CD4-positive, alpha-beta T cell treated with Interleukin-6 for 4 hours (primary cell): Measurements from ENCODE around the gene FAM107A.
"Not testable (repeated sequence)": the region's sequence is repeated elsewhere in the genome, so short reads cannot be mapped to it uniquely, and the experiment has no call there.

Experiments
- DNase-seq: peaks from one replicate; pipeline ENCODE4 v3.0.0-alpha.2; 2020; ENCODE audit warnings: mixed read lengths

FAM107A gene

GRCh38 chr3:58535531-58536500 is 41.4 kb downstream of the FAM107A start:
- no peak for DNase-seq

DNA sequence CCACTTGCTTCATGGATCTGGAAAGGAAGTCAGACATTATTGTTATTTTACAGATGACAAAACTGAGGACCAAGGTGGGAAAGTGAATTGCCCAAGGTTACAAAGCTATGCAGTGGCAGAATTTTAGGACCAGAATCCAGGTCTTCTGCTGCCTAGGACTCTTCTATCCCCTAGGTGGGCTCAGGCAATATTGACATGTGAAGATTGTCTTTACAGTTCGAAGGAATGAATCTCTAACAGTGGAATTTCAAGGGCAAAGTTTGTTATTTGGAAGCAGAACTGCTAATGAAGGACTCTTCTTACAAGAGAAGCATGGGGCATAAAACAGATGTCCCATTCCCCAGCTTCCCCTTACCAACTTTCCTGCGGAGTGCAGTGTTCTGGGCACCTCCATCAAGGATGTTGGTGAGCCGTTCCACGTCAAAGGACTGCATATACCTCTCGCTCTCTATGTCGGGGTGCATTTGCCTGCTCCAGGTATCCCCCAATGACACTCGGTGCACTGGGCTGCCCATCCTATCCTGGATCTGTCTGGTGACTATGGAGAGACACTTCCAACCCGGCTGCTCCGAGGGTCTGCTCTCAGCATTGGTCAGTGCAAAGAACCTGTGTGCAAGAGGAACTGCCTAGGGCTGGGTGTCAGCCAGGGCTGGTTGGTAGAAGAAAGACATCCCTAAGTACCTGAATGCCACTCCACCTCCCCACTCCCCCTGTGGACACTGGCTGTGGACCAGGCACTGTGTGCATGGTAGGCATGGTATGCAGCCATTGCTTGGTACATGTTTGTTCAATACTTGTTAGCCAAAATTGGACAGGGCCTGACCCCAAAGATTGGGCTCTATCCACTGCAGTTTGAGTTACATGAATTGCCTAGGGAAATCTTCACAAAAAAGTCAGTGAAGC is 42.3 kb downstream of the FAM107A start:
- DNase-seq, result no peak

DNA sequence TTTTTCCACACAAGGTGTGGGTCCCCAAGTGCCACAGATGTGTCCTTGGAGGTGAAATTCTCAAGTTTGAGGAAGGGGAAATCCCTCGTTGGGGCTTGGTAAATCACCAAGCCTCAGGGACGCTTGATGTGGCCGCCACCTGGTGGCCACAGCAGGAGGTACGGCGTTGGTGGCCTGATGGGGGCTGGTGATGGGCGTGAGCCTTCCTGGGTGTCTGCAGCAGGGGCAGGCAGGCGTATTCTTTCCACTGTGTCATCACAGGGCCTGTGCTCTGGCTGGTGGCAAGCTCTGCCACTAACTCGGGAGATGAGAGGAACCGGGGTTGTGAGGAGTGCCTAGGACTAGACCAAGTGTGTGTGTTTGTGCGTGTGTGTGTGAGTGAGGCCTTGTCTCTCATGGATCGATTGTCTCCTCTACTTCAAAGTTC is 44.4 kb downstream of the FAM107A start:
- peak; percentile 82 for DNase-seq

DNA sequence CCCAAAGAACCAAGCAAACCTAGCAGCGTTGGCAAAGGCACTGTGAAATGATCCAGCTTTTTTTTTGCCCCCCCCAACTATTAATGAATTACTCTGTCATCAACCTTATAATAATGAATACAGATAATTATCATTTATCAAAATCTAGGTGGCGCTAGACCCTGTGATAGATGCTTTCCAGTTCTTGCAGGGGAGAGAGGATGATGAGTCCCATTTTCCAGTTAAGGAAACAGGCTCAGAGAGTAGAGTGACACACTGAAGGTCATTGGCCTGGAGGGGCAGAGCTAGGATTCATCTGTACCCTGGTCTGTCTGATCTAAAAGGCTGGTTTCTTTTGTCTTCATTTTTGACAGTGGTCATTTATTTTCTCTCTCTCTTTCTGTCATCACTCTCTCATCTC is 45.2 kb downstream of the FAM107A start:
- DNase-seq, result no peak

DNA sequence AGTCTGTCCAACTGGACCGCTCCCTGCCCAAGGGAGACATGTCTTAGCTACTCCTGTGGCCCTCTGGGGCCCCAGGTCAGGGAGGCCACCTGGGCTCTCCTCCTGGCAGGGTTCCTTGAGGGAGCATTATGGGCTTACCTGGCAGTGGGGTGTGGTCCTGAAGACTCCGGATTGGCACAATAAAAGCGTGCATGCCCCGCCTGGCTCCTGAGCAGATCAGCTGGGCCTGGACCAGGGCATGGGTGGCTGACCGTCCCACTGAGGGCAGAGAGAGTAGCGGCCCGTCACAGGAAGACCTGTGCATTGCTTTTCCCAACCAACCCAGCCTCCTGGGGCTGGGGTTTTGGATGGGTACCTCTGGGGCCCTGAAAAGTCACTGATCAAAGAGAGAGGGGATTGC is 45.6 kb downstream of the FAM107A start:
- DNase-seq, result no peak

GRCh38 chr3:58530354-58530865 is 46.8 kb downstream of the FAM107A start:
- no peak for DNase-seq

GRCh38 chr3:58529516-58530353 is 47.5 kb downstream of the FAM107A start:
- DNase-seq, result no peak

DNA sequence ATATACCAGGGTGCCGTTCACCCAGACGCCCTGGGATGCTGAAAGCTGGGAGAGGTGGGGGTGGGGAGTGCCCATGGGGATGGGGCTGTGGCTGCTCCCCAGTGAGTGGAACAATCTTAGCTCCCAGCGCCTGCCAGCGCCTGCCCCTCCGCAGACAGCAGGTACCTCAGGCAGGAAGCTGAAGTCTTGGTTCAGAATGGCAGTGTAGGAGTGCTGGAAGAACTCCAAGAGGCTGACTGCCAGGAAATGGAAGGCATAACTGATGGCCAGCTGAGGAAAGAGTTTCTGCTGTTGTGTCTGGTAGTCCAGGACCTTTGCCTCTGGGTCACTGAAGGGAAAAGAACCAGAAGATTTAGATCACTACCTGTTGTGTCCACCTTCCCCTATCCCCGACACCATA is 48.6 kb downstream of the FAM107A start:
- no peak for DNase-seq

DNA sequence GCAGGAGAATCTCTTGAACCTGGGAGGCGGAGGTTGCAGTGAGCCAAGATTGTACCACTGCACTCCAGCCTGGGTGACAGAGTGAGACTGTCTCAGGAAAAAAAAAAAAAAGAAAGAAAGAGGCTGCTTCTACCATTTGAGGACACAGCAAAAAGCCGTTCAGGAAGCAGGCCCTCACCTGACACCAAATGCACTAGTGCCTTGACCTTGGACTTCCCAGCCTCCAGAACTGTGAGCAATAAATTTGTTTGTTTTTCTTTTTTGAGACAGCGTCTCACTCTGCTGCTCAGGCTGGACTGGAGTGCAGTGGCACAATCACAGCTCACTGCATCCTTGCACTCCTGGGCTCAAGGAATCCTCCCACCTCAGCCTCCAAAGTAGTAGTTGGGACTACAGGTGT is 49.8 kb downstream of the FAM107A start:
- not testable (repeated sequence) for DNase-seq

GRCh38 chr3:58526515-58526957 is 50.7 kb downstream of the FAM107A start:
- no peak for DNase-seq

DNA sequence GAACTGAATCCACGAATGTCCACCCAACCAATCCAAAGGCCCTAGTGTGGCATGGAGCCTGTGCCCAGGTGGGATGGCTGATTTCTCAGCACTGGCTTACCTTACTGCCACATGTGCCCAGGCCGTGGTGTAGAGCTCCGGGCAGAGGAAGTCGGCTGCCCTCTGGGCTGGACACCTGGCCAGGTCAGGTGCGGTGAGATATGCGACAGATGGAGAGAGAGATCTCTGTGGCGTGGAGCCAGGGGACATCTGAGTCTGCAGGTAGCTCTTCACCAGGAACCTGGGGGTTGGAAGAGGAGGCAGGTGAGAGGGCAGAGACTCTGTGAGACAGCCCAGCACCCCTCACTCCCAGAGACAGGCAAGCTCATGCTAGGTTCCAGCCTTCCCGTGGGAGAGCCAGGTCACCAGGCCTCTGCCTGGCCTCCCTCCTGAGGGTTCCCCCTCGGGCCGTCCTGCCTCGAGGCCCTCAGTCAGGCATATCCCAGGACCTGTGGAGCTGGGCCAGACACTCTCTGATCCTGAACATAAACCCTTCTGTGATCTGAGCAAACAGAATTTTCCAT is 52.8 kb downstream of the FAM107A start:
- DNase-seq, result no peak

- no peak for DNase-seq
Observed at GRCh38 chr3:58522759-58523425, 54.3 kb downstream of the FAM107A start.

DNA sequence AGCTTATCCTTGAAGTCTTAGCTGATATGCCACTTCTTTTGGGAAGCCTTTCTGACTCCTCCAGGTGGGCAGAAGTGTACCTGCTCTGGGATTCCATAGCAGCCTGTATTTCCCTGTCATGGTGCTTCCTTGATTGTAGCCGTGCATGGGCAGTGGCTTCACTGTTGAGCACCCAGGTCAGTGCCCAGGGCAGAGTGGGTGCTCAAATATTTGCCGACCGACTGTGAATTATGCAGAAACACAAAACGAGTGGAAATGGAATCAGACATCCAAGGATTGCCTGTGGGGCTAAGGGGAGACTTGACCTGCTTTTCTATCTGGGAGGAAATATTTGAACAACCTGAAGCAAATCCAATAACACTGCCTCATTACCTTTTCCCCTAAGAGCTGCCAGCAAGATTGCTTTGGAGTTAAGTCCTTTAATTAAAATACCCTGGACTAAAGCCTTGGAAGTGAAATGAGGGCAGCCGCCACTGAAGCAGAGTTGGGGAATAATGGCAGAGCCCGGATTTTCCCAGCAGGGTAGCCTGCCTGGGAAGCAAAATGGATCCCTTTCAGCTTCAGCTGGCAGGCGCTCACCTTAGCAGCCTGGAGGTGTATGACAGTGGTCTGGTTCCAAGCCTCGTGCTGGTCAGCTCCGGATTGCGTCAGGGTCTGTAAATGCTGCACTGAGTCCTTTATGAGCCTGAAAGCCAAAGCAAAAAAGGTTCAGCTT is 55.1 kb downstream of the FAM107A start:
- DNase-seq, result no peak

GRCh38 chr3:58521336-58521670 is 55.9 kb downstream of the FAM107A start:
- no peak for DNase-seq

DNA sequence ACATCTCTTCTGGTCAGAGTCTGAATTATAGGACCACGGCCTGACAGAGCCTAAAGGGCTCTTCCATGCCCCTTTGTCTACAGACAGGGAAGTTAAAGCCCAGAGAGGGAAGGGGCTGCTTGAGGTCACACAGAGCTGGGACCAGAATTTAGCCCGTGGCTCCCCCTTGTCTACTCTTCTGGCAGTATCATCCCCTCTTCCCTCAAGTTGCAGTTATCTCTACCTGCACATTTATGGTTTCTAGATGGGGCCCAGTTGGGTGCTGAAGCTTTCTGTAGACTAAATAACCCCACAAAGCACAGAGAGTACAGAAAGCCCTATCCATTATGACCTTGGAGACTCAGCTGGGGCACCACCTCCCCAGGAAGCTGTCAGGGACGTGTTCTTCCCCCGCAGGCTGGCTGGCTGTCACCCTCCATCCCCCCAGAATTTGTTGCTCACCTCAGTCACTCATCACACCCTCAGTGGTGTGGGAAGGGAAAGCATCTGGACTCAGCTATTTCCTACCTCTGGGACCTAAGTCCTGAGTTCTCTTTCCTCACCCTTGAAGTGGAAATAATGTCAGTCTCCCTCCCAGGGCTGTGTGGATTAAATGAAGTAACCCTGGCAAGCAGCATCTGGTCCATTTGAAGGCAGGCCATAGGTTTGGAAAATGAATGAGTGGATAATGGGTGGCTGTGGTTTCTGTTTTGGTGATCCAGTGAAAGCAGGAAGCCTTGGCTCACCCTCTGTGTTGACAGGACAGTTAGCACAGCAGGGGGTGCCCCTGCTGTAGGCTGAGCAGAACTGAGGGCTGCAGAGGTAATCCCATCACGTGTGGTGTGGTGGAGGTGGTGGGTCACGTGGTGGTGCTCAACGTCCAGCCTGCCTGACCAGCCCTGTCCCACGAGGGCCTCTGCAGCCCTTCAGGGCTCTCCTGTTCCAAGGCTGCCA is 56.5 kb downstream of the FAM107A start:
- no peak for DNase-seq

DNA sequence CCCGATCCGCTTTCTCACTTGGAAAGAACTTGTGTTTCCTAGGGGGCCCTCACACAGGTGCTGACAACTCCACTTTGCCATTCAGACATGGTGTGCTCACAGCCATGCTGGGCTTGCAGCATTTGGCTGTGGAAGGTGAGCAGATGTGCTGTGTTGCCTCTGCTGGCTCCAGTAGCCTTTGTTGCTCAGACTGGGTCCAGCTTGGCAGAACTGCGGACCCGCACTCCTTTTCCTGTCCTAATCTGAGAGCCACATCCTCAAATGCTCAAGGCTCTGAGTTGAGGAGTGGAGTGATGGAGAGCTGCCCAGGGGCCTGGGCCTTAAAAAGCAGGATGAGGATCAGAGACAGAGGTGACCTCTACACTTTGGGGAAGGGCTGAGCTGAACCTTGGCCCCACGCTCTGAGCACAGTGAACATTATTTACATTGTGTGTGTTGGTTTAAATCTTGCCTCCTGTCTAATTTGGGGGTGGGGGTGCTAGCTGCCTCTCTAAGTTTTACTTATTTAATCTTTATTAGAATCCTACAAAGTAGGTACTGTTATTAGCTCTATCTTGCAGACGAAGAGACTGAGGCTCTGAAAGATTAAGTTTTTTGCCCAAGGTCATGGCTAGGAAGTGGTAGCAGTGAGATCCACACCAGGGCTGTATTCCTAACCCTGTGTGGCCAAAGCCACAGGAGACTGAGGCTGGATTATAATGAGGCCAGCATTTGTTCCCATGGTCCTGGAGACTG is 57.4 kb downstream of the FAM107A start:
- no peak for DNase-seq

DNA sequence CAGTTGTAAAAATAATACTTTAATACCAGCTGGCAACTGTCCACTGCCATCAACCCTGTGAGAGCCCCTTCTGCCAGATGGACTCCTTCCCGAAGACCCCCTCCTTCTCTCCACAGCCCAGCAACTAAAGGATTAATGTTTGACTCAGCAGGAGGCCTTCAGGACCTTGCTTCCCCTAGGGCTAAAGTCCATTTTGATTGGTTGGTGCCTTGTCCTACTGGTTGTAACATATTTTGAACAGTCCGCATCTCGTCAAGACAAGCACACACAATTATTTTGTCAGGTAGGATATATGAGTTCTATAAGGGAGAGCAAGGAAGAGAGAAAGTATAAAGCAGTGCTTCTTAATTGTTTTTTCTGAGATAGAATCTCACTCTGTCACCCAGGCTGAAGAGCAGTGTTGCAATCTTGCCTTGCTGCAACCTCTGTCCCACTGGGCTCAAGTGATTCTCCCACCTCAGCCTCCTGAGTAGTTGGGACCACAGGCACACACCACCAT is 58.9 kb downstream of the FAM107A start:
- no peak for DNase-seq

GRCh38 chr3:58514405-58514804 is 62.8 kb downstream of the FAM107A start:
- DNase-seq, result no peak
